Progenitor cell of endocrine pancreas (in vitro differentiated cells): ENCODE data around the gene MTERF4. TPM values are rescaled to one million over a fixed set of nuclear protein-coding genes. Genes with fewer than 3 reads are reported as not detected.

ENCODE experiments used
- DNase-seq: peaks from one replicate; pipeline ENCODE4 v3.0.0; 2021; ENCODE audit warnings: low spot score; ENCODE audit not compliant: unreplicated experiment
- H3K27ac Mint-ChIP-seq: 2 replicates; pipeline ENCODE4 v1.8.0; 2021; ENCODE audit warnings: mild to moderate bottlenecking, moderate library complexity, mixed read lengths
- H3K27me3 Mint-ChIP-seq: 2 replicates; pipeline ENCODE4 v1.8.0; 2021; ENCODE audit warnings: mixed read lengths
- H3K36me3 Mint-ChIP-seq: 2 replicates; pipeline ENCODE4 v1.8.0; 2022; ENCODE audit warnings: mixed read lengths; ENCODE audit not compliant: insufficient read depth
- H3K4me1 Mint-ChIP-seq: 2 replicates; pipeline ENCODE4 v1.8.0; 2021; ENCODE audit warnings: low read depth, mixed read lengths
- H3K4me3 Mint-ChIP-seq: 2 replicates; pipeline ENCODE4 v1.8.0; 2021; ENCODE audit warnings: low read depth, mild to moderate bottlenecking, moderate library complexity, mixed read lengths
- H3K9me3 Mint-ChIP-seq: 2 replicates; pipeline ENCODE4 v1.8.0; 2021; ENCODE audit warnings: low read depth, mixed read lengths
- total RNA-seq: library from RNA; stranded (reverse); gene quantifications from 2 replicates; pipeline ENCODE4 v1.2.1, GENCODE V29; 2021
- TF ChIP-seq, protein P1 (sequence below): fragments of 200-600 bp; sonication (generic); IDR thresholded peaks from one replicate; pipeline ENCODE4 v1.5.0; 2021; ENCODE audit warnings: antibody characterized with exemption, mild to moderate bottlenecking; ENCODE audit not compliant: unreplicated experiment

Gene MTERF4
- total RNA-seq, 1 donor from 2014 or later, result 63.0 TPM

GRCh38 chr2:241122376-241123002 is 20.4 kb upstream of the MTERF4 start:
- no peak overlapping the region for H3K4me3 Mint-ChIP-seq
- H3K4me1 Mint-ChIP-seq, result no peaks in the 10 kb centered on the region
- no peak overlapping the region for H3K27ac Mint-ChIP-seq
- H3K27me3 Mint-ChIP-seq, result no peaks in the 10 kb centered on the region
- DNase-seq, result no peak
- H3K9me3 Mint-ChIP-seq, result no peaks in the 10 kb centered on the region
- TF ChIP-seq, protein P1, sequence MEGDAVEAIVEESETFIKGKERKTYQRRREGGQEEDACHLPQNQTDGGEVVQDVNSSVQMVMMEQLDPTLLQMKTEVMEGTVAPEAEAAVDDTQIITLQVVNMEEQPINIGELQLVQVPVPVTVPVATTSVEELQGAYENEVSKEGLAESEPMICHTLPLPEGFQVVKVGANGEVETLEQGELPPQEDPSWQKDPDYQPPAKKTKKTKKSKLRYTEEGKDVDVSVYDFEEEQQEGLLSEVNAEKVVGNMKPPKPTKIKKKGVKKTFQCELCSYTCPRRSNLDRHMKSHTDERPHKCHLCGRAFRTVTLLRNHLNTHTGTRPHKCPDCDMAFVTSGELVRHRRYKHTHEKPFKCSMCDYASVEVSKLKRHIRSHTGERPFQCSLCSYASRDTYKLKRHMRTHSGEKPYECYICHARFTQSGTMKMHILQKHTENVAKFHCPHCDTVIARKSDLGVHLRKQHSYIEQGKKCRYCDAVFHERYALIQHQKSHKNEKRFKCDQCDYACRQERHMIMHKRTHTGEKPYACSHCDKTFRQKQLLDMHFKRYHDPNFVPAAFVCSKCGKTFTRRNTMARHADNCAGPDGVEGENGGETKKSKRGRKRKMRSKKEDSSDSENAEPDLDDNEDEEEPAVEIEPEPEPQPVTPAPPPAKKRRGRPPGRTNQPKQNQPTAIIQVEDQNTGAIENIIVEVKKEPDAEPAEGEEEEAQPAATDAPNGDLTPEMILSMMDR, result no peak
- peaks cover 11% of the 10 kb centered on the region for H3K36me3 Mint-ChIP-seq

DNA sequence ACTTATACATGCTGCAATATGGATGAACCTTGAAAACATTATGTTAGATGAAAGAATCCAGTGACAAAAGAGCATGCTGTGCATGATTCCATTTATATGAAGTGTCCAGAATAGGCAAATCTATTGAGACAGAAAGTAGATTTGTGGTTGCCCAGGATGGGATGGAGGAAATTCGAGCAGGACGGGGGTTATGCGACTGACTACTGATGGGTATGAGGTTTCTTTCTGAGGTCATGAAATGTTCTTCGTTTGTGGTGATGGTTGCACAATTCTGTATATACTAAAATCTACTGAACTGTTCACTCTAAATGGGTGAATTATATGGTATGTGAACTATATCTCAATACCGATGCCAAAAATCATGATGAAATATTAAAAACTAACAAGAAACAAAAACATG is 18.9 kb upstream of the MTERF4 start:
- DNase-seq, result no peak
- Mint-ChIP-seq H3K27me3 (no peaks in the 10 kb centered on the region), H3K4me3 (no peak overlapping the region), H3K27ac (no peak overlapping the region), H3K9me3 (no peaks in the 10 kb centered on the region), H3K36me3 (peaks cover 16% of the 10 kb centered on the region), H3K4me1 (no peaks in the 10 kb centered on the region)
- TF ChIP-seq, protein P1, result no peak

GRCh38 chr2:241120440-241120839 is 18.4 kb upstream of the MTERF4 start:
- Mint-ChIP-seq H3K9me3 (no peaks in the 10 kb centered on the region), H3K36me3 (peaks cover 16% of the 10 kb centered on the region), H3K27me3 (no peaks in the 10 kb centered on the region), H3K4me1 (no peaks in the 10 kb centered on the region), H3K4me3 (no peak overlapping the region), H3K27ac (no peak overlapping the region)
- TF ChIP-seq, protein P1, result no peak
- DNase-seq, result no peak

GRCh38 chr2:241118737-241119505 is 16.8 kb upstream of the MTERF4 start:
- Mint-ChIP-seq H3K36me3 (peaks cover 18% of the 10 kb centered on the region), H3K4me1 (no peaks in the 10 kb centered on the region), H3K9me3 (no peaks in the 10 kb centered on the region), H3K27me3 (no peaks in the 10 kb centered on the region), H3K27ac (no peak overlapping the region), H3K4me3 (no peak overlapping the region)
- no peak for DNase-seq
- TF ChIP-seq, protein P1, result no peak

- no peaks in the 10 kb centered on the region for H3K27me3 Mint-ChIP-seq
- peak overlapping the region; percentile 66 for H3K27ac Mint-ChIP-seq
- H3K4me1 Mint-ChIP-seq, result no peaks in the 10 kb centered on the region
- no peak overlapping the region for H3K4me3 Mint-ChIP-seq
- DNase-seq, result no peak
- H3K36me3 Mint-ChIP-seq, result peaks cover 18% of the 10 kb centered on the region
- H3K9me3 Mint-ChIP-seq, result no peaks in the 10 kb centered on the region
- TF ChIP-seq, protein P1, result no peak
Observed at GRCh38 chr2:241116606-241117560, 14.8 kb upstream of the MTERF4 start.
